Suppressor macrophage (primary cell): ENCODE data around the gene RGL1.
A peak's percentile ranks its signal among the peaks of the same experiment; 100 is the strongest.

Experiments used
- DNase-seq, 4 experiments: peaks; one replicate each; pipeline ENCODE4 v3.0.0-alpha.2; 2020 to 2022

RGL1 gene

DNA sequence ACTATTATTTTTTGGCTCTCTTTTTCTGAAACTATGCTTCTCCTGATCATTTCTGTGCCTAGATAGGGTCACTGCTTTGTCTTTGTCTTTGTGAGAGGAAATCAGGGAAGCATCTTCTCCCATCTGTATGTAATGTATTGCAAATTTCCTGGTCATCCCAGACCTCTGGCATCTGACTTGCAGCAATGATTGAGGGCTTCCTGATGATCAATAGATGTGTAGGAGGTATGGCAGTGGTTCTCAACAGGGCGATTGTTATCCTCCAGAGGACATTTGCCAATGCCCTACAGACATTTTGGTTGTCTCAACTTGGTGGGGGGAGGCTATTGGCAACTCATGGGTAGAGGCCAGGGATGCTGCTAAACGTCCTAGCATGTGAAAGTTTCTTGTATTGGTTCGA lies 64.7 kb downstream of the RGL1 start:
- DNase-seq: peak in 1 of 4 experiments; percentile 31

DNA sequence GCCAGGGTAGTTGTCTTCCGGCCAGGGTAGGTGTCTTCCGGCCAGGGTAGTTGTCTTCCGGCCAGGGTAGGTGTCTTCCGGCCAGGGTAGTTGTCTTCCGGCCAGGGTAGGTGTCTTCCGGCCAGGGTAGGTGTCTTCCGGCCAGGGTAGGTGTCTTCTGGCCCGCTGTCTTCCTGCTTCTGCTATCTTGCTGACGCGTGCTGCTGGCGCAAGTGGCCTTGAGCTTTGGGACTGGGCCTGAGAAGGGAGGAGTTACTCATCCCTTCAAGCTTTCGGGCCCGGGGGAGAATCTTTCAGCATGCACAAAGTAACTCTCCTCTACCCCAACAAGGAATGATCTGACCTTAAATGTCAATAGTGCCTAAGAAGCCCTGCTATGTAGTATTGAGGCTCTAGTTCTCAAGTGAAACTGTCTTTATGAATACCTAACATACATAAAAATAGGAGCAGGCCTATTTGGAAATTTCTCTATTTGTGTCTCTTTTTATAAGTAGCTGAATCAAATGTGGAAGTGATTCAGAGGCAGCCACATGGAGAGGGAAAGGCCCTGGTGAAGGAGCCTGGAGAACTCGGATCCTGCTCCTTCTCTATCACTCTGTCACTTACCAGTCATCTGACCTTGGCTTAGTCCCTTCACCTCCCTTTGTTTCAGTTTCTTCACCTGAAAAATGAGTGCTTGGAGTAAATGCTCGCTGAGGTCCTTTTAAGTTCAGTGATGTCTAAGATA lies 65.6 kb downstream of the RGL1 start:
- peak; percentile 52 to 76 (median 68) for DNase-seq

DNA sequence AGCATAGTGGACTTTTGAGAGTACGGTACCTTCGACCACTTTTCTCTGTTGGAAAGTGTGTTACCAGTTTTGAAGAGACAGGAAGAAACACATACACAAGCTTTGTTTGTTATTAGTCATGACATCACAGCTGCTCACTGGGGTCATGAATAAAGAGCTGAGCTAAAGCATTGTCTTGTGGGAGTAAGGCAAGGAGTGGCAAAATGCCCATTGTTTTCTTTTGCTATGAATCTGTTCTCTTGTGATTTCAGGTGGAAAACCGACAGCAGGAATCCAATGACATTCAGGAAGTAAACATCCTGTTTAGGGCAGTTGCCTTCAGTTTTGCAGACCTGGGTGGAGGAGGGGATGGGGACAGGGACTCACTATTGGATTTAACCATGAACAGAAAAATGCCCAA lies 66.2 kb downstream of the RGL1 start:
- peak in 1 of 4 experiments; percentile 47 for DNase-seq

DNA sequence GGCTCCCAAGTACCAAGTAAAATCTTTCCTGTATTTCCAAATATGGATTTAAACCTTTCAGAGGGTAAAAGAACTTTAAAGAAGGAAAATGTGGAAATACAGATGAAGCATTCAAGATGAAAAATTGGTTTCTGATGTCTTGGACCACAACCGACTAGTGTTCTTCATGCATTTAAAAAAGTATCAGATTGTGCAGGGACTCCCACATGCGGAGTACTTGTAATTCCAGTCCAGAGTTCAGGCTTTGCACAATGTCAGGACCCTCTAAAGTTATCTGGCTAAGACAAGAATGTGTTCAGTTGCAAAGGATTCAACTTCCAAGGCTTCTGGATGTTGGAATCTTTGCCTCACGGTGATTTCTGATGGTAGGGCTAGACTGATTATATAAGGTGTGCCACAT lies 66.7 kb downstream of the RGL1 start:
- DNase-seq: no peak

DNA sequence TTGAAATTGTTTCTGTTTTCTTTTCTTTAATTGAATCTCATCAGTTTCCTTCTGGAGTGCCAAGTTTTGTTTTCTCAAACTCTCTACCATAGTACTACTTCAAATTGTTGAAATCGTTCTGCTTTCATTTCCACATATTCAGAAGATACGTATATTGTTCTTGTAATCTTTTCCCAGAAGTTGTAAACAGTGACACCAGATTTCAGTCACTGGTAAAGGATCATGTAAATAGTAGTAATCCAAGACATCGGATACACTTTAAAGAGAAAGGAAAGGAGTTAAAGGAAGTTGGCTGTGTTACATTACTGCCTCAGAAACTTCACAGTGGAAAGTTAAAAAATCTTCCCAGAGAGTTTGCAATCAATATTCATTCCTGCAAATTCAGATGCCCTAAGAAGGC lies 67.5 kb downstream of the RGL1 start:
- DNase-seq: peak in 2 of 4 experiments; percentile 61 to 70

DNA sequence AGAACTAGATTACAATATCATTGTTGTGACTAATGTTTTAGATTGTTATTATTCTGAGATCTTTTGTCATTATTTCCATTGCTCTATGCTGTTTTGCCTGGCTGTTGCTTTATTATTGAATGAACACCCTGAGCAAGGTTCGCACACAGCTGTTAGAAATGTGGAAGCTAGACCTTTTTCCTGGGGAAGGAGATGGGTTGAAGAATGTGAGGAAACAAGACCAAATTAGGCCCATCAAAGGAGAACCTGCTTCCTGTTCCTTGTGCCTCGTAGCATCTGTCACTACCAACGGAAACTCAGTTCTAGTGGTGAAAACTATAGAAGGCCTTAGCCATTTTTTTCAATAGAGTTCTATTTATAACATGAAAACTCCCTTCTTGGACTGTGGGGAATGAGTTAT lies 68.7 kb downstream of the RGL1 start:
- DNase-seq: peak; percentile 57 to 83 (median 68)

DNA sequence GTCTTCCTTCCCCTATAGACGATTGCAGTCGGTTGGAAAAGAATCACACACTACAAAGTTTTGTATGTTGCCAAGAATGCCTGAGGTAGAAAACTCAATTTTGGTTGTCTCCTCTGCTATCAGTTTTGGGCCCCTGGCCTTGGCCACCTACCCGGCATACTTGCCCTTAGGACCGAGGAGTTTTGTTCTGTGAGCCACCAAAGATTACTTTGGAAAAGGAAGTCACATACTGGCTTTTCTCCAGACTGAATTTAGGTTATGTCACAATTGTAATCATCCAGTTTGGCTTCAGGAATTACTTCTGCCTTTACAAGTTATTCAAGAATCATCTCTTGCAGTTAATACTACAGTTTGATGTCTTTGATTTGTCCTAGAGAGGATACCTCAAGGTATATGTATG lies 71.4 kb downstream of the RGL1 start:
- peak; percentile 30 to 64 (median 50) for DNase-seq

DNA sequence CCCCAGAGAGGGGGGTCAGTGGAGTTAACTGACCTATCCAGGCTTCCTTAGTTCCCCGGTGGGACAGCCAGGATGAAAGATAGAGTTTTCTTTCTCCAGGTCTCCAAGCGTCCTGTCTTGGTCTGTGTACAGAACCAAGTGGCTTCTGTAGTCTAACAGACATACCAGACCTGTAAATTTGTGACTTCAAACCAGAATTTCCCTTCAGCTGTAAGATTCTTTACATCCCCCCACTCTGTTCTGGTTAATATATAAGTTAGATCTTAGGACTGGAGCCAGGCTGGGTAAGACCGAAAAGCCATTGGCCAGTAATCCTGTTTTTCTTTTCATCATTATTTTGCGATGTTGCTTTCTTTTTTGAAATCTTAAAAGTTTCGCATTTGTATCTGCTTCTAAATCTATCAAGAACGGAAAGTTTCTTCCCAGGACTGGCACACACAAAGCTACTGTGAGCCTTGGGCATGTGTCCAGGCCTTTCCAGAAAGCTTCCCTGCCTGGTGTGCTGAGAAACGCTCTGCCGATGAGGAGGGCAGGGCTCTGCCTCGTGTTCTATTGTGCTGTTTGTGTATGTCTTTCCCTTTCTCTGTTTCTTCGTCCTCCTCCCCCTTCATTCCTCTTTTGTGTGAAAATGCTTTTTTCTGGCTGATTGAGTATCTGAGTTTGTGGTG lies 72.3 kb downstream of the RGL1 start:
- DNase-seq: no peak

DNA sequence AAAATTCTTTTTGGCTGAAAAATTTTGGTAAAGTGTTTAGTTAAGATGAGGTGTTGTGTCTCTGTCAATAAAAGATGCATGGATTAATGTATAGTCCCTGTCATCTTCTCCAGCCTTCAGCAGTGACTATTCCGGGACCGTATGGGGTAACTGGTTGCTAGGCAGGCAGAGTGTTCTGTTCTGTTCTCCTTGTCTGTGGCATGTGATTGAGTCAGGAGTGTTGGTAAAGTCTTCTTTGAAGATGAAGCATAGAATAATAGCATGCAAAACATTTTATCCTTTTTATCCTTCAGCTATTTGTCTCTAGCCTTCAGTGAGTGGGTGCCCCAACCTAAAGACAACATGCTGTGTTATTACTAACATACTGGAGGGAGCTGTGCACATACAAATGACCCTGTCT lies 74.6 kb downstream of the RGL1 start:
- peak in 3 of 4 experiments; percentile 40 to 49 (median 45) for DNase-seq

DNA sequence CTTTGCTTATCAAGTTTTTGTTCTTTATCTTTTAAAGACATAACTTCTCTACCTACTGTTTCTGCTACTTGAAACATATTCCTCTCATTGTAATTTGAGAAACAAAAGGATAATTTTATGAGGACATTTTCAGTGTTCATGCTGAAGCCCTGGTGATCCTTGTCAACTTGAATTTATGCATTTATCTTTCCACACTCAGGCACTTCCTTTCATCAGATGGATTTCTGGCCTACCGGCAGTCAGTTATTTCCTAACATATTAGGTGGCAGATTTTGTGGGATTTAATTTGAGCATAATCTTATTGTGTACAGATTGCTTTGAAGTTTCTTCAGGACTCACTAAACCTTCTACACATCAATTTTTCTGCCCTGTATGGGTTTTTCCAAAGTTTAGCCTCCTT lies 75.0 kb downstream of the RGL1 start:
- DNase-seq: no peak

DNA sequence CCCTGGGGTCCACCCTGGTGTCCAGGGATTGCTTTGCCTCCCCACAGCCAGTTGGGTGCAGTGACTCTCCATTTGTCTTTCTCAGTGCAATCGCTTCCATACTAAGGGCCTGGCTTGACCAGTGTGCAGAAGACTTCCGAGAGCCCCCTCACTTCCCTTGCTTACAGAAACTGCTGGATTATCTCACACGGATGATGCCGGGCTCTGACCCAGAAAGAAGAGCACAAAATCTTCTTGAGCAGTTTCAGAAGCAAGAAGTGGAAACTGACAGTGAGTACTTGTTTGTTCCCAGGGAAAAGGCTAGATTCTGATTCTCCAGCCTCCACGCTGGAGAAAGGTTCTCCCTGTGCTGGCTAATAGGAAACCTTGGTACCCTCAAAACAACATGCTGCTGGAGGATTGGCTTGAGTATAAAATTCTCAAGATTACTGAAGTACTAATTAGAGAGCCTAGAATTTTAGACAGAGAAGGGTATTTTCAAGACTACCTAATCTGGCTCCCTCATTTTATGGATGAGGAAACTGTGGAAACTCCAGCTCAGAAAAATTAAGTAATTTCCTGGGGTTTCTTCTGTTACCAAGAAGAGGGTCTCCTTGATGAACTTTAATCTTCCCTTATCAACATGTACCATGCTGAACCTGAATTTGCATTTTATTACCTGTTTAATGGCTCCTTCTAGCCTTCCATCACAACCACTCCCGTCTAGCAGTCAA lies 75.8 kb downstream of the RGL1 start:
- DNase-seq: no peak

DNA sequence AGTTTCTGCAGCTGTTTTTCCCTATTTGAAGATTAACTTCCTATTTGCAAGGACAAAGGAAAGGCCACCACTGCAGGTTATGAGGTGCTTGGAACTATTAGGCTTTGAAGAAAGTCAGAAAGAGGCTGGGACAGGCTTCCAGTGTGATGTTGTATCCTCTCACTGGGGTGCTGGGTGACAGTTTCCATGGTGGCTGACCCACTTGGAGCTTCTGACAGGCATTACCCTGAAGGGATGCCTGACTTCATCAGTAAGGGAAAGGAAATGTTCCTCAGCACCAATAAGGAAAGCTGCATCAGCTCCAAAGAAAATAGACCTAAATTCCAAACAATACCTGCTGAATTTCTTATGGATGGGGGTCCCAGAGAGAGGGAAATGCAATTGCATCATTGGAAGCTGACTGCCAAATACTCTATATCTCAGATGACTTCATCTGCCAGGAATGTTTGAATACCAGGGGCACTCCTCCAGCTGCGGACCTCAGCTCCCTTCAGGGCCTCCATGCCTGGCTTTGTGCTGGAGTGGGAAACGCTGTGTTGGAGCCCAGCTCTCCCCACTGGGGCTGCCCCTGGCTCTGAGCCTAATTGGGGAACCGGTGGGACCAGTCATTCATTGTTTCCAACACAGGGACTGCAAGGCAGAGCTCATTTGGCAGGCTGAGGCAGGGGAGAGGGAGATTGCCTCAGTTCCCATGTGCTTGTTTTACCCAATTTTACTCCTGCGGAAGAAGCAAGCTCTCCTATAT lies 76.6 kb downstream of the RGL1 start:
- no peak for DNase-seq

DNA sequence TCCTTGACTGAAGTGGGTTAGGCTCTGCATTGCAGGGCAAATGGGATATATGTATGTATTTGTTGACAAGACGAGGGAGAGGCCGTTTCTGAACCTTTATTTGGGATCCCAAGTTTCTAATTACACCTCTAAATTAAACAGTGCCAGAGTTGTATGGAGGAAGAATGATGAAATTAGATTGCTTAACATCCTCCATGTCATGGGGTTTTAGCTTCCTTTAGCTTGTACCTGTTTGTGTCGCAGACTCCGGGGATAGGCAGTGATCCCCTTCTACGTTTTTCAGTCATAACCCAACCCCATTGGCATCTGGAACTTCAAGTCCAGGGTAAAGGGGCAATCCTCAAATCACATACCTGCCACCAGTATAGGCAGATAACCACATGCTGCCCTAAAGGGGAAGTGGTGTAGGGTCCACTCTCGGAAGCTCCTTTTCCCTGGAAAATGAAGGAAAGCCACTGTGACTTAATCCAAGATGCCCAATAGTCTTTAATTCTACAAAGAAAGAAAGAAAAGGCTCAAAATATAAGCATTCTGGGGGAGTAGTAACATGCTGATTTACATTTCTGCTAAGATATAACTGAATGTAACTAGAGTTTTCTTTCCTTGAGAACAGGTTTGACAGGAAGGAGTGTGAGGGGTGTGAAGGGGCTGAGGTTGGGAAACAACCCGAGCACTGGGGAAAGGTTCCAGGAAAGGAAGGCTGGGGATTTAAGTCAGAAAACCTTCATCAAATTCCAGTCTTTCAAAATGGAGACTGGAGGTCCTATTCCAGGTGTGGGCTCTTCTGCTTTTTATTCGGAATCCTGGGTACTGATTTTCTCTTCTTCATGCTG lies 77.6 kb downstream of the RGL1 start:
- DNase-seq: peak in 3 of 4 experiments; percentile 31 to 48 (median 38)

DNA sequence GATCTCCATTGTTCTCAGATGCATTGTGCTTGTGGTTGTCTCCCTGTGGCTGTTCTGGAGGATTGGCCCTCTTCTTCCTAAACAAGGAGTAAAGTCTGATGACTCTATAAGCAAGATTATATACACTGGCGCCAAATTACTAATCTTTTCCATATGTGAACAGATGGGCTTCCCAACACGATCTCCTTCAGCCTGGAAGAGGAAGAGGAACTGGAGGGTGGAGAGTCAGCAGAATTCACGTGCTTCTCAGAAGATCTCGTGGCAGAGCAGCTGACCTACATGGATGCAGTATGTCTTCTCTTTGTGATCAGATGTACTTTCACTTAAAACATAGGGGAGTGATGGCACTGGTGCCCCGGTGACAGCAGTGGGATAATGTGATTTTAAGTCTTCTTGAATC lies 78.7 kb downstream of the RGL1 start:
- peak; percentile 89 to 97 (median 92) for DNase-seq

DNA sequence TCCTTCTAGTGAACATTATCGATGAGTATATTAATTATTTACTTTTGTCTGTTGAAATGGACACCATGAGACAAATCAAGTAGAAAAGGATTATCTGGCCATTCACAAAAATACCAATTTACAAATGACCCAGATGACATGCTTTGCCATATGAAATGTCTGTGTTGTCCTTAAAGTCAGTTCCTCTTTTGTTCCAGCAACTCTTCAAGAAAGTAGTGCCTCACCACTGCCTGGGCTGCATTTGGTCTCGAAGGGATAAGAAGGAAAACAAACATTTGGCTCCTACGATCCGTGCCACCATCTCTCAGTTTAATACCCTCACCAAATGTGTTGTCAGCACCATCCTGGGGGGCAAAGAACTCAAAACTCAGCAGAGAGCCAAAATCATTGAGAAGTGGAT lies 79.6 kb downstream of the RGL1 start:
- DNase-seq: peak; percentile 38 to 63 (median 57)

DNA sequence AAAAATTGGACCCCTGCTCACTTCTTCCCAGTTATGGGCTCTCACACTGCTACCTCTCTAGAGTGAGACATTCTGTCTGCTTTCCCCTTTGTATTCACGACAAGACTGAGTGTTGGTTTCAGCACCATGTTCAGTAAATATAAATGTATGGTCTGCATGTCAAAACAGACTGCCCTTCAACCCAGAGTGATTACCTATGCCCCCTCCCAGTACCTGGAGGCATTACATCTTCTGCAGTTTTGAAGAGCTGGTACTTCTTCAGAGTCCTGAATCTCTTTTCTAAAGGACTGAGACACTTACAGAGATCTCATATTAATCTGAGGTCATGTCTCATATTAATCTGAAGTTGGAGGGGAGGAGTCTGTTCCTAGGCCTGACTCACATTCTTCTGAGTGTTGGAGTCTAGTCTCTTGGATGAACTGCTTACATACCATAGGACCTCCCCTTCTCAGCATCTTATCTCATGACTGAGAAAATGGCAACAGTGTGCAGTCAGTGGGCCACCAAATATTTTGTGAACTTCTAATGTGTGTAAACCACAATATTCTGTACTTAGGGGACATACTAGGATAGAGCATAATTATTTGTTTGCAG lies 80.3 kb downstream of the RGL1 start:
- DNase-seq: peak in 1 of 4 experiments; percentile 53

DNA sequence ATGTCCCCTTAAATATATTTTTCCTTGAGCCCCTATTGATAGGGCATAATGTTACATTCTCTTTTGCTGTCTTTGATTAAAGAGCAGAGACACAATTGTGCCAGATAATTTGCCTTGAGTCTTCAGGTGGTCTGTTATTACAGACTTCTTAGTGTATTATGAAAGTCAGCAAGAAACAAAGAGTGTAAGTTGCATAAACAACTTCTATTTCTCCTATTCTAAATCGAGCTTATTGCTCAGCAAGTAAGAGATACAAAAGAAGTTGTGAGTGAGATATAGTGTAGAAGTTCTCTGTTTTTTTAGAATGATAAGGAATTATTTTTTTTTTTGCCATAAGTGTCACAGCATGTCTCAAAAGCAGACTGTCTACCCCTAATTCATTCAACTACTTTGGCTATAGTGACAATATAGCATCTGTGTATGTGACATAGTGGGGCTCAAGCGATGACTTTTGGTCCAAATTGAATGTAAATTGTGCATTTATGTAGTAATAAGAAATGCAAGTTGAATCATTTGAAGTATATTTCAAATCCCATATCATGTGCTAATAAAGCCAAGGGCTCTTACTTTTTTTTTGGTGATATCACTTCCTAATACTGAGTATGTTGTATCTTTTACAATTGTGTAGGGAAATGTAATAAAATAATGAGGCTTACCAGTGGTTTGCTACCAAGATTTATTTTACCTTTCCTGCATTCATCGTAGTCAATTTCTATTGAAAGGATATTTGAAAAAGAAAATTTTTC lies 81.3 kb downstream of the RGL1 start:
- peak in 2 of 4 experiments; percentile 43 to 61 for DNase-seq

DNA sequence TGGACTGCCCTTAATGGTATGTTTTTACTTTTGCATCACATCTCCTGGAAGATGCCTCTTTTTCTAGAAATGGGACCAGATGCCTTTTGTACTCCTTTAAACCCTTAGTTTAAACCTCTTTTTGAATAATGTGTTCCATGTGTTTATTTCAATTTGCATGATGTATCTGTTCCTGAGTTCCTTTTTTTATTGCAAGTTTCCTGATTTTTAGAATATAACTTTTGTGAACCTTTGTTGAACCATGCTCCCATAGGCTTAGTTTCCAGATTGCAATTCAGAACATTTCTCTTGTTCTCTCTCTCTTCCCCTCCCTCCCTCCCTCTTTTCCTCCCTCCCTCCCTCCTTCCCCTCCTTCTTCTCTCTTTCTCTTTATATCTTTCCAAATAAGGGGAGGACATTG lies 81.9 kb downstream of the RGL1 start:
- peak in 1 of 4 experiments; percentile 45 for DNase-seq

DNA sequence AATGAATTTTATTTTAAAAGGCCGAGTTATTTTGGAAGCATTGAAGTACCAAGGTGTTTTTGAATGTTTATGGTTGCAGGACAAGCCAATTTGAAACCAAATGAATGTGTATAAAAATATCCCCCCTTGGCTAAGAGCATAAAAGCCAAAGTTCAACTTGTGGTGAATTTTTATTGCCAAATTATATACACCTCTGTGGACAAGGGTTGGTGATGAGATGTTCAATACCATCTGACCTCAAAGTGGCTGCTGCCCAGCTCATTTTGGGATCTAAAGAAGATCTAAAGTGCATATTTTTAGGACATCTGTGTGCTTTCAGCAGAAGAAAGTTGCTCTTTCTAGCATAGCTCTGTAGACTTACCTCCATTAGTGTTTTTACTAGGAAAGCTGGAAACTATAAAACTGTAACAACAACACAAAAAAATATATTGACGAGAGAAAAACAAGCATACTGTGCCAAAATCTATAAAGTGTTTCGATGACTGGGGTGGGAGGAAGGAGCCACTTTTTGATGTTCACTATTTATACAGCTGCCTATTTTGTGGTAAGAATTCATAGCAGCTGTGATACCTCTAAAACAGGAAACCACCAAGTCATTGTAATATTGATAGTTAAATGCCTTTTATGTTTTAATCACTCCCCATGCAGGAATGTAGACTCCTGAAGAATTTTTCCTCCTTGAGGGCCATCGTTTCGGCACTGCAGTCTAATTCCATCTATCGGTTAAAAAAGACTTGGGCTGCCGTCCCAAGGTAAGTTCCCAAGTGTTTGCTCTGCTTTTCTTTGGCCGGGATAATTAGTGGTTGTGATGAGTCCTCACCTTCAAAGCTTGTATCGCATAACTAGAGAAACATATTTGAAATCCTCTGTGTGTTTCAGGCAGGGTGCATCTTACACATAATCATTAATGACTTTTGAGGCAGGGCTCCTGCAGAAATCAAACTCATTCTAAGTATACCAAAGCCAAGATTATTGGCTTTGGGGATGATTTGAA lies 83.2 kb downstream of the RGL1 start:
- DNase-seq: no peak
